ENCODE data around the gene GFM1.

Gene GFM1

DNA sequence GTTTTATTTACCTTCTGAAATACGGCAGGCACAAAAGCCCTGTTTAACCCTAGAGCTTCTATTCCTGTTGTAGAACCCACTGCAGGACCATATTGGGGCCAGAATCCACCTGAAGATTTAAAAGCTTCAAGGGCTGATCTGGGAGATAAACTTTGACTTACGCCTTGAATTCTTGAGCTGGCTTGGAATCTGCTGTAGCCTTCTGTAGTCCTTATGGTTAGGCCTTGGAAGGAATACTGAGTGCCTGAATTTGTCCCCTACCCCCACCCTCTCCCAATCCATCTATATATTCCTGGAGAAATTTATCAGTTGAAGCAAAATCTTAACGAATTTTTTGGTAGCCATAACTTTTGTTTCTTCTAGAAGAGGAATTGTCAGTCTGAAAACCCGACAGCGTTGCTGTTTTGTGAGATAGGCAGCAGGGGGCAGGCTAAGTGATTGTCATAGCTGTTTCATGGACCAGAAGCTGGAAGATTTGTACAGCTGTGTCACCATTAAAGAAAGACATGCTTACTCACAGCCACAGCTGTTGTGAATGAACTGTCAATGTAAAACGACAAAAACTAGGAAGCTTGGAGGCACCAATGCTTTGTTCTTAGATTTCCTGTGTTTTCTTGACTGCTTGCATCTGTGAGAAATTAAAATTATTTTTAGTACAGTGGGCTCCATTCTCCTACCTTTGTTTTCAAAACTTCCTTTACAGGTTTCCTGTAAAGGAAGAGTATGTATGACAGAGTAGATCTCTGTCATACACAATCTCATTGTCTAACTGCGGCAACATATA lies 15.3 kb downstream of the GFM1 start:
- Histone ChIP-seq H3K27ac (no peak overlapping the region), H3K4me3 (no peak overlapping the region)
- DNase-seq (ENCODE audit: low spot score): no peak
- TF ChIP-seq, protein P1, sequence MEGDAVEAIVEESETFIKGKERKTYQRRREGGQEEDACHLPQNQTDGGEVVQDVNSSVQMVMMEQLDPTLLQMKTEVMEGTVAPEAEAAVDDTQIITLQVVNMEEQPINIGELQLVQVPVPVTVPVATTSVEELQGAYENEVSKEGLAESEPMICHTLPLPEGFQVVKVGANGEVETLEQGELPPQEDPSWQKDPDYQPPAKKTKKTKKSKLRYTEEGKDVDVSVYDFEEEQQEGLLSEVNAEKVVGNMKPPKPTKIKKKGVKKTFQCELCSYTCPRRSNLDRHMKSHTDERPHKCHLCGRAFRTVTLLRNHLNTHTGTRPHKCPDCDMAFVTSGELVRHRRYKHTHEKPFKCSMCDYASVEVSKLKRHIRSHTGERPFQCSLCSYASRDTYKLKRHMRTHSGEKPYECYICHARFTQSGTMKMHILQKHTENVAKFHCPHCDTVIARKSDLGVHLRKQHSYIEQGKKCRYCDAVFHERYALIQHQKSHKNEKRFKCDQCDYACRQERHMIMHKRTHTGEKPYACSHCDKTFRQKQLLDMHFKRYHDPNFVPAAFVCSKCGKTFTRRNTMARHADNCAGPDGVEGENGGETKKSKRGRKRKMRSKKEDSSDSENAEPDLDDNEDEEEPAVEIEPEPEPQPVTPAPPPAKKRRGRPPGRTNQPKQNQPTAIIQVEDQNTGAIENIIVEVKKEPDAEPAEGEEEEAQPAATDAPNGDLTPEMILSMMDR (IDR thresholded peaks at IDR 0.05): peak; percentile 35

DNA sequence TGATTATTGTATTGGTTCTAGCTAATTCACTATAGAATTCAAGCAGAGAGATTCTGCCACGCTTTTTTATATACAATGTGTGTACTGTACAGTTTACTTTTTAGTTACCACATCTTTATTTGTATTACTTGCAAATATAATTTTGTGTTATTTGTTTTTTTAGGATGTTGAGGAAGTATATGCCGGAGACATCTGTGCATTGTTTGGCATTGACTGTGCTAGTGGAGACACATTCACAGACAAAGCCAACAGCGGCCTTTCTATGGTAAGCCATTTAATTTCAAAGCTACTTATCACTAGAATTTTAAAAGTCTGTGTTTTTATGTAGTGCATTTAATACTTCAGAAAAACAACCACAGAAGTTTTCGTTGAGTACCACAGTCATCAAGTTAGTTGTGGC lies 16.4 kb downstream of the GFM1 start:
- Histone ChIP-seq H3K4me3 (no peak overlapping the region), H3K27ac (no peak overlapping the region)
- no peak for DNase-seq (ENCODE audit: low spot score)
- TF ChIP-seq, protein P1 (IDR thresholded peaks at IDR 0.05): no peak

DNA sequence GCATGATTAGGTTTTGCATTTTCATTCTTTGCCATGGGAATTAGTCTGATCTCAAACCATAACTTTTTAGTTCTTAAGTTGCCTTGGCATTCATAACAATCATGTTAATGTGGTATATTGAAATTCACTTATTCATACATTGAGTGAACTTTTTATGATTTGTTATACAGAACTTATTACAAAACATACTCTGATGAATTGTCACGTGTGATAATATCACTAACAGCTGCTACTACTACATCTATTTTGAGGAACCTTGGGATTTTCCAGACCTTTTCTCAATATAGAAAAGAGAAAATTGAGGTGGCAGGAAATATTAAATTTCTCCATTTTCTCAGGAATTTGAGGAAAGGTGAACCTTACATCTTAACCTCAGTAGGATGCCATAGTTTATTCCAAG lies 18.9 kb downstream of the GFM1 start:
- H3K4me3 ChIP-seq: no peak overlapping the region
- H3K27ac ChIP-seq: no peak overlapping the region
- DNase-seq (ENCODE audit: low spot score): no peak
- TF ChIP-seq, protein P1 (IDR thresholded peaks at IDR 0.05): no peak

DNA sequence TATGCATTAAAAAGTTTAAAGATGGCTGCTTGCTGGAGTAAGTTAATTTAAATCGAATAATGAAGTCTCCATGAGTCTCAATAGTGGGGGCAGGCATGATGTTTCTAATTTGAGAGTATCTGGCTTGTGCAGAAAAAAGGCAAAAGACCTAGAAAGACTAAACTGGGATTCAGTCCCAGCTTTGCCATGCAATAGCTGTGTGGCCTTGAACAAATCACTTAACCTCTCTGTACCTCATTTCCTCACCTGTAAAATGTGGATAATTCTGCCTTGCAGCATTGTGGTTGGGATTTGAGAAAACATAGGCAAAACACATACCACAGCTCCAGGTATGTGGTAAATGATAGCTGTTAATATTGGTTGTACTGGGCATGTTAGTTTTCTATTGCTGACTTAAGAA lies 19.5 kb downstream of the GFM1 start:
- DNase-seq (ENCODE audit: low spot score): no peak
- TF ChIP-seq, protein P1 (IDR thresholded peaks at IDR 0.05): no peak
- Histone ChIP-seq H3K4me3 (no peak overlapping the region), H3K27ac (no peak overlapping the region)

GRCh38 chr3:158666416-158666815 lies 22.1 kb downstream of the GFM1 start:
- Histone ChIP-seq H3K4me3 (no peak overlapping the region), H3K27ac (no peak overlapping the region)
- no peak for DNase-seq (ENCODE audit: low spot score)
- TF ChIP-seq, protein P1 (IDR thresholded peaks at IDR 0.05): no peak

DNA sequence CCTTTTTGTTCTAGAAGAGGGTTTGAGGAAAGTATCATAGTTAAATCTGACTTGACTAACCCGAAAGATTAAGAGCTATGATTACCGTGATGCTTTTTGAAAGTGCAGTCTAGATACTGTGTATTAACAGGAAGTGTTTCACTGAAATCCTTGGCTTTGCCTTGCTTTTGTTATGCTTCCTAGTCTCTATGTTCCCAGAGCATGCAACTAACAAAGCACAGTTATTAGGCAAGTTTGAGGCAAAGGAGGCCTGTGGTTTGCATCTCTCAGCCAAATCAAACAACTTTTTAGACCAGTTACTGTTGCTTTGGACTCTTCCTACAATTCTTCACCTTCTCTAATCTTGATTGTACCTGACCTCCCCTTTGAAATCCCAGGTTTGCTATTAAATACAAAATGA lies 24.2 kb downstream of the GFM1 start:
- DNase-seq (ENCODE audit: low spot score): no peak
- Histone ChIP-seq H3K27ac (no peak overlapping the region), H3K4me3 (no peak overlapping the region)
- TF ChIP-seq, protein P1 (IDR thresholded peaks at IDR 0.05): no peak

DNA sequence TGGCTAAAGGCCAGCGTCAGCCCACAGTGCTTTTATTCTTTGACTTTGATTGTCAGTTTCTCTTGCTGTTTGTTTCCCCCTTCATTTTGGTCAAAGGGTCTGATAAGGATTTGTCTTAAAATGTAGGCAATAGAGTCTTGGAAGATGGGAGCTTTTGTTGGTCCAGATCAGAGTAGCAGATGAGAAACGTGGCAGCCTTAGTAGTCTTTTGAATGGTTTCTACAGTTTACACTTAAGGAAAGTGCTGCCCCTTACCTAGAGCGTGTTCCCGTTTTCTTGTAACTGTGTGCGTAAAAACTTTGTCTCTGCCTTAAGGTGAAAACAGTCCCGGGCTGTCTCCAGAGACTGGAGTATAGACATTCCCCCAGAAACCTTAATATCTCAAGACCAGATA lies 27.5 kb downstream of the GFM1 start:
- no peak for DNase-seq (ENCODE audit: low spot score)
- Histone ChIP-seq H3K4me3 (peak overlapping the region; percentile 68), H3K27ac (peak overlapping the region; percentile 50 to 73)
- TF ChIP-seq, protein P1 (IDR thresholded peaks at IDR 0.05): no peak

All from coronary artery (tissue), 2 donors.